ENCODE data around the gene DCAF15.

- no peak for TF ChIP-seq MAX (IDR thresholded peaks at IDR 0.05; ENCODE audit: insufficient read depth, insufficient read length)
- TF ChIP-seq CTCF (IDR thresholded peaks at IDR 0.05; ENCODE audit: extremely low read depth in 1 of 2, insufficient read depth in 1 of 2, low read depth in 1 of 2, low read length in 2 of 2): no peak
- no peak for TF ChIP-seq POLR2A (IDR thresholded peaks at IDR 0.05; ENCODE audit: low read depth, low read length)
- no peak for TF ChIP-seq EZH2 (IDR thresholded peaks at IDR 0.05; ENCODE audit: borderline replicate concordance, low read depth, low read length, severe bottlenecking)
- no peak for TF ChIP-seq JUN (IDR thresholded peaks at IDR 0.05; ENCODE audit: borderline replicate concordance, insufficient read depth, insufficient read length, low read depth)
- no peak for TF ChIP-seq POLR2AphosphoS5 (IDR thresholded peaks at IDR 0.05; ENCODE audit: insufficient read depth, low read depth, low read length)
- no peak for TF ChIP-seq FOS (IDR thresholded peaks at IDR 0.05; ENCODE audit: borderline replicate concordance, insufficient read depth, low read length)
- TF ChIP-seq GATA2 (IDR thresholded peaks at IDR 0.05; ENCODE audit: insufficient read depth, insufficient read length, low read depth, low read length): no peak
Observed at GRCh38 chr19:13975870-13976269, 23.6 kb downstream of the DCAF15 start.
